Inferior parietal cortex (tissue), 1 donor: ENCODE data around the gene ATIC.
"Not testable (repeated sequence)": the region's sequence is repeated elsewhere in the genome, so short reads cannot be mapped to it uniquely, and the experiment has no call there.

Experiments
- DNase-seq: peaks from one replicate; pipeline ENCODE4 v3.0.0-alpha.2; 2016; ENCODE audit errors: extremely low spot score

ATIC gene

GRCh38 chr2:215315301-215315700 lies 3.4 kb downstream of the ATIC start:
- DNase-seq: no peak

GRCh38 chr2:215316336-215316735 lies 4.5 kb downstream of the ATIC start:
- no peak for DNase-seq

- no peak for DNase-seq
Measured at GRCh38 chr2:215319500-215319899, 7.6 kb downstream of the ATIC start.

- DNase-seq: no peak
Measured at GRCh38 chr2:215320102-215320501, 8.2 kb downstream of the ATIC start.

GRCh38 chr2:215320679-215321078 lies 8.8 kb downstream of the ATIC start:
- no peak for DNase-seq

- no peak for DNase-seq
Measured at GRCh38 chr2:215324811-215325210, 13.0 kb downstream of the ATIC start.

GRCh38 chr2:215328066-215328465 lies 16.2 kb downstream of the ATIC start:
- DNase-seq: no peak

- DNase-seq: no peak
Measured at GRCh38 chr2:215332872-215333595, 21.2 kb downstream of the ATIC start.

- DNase-seq: no peak
Measured at GRCh38 chr2:215338883-215339679, 27.2 kb downstream of the ATIC start.

- DNase-seq: no peak
Measured at GRCh38 chr2:215347878-215348277, 36.0 kb downstream of the ATIC start.

GRCh38 chr2:215352602-215353001 lies 40.7 kb downstream of the ATIC start:
- DNase-seq: no peak

- DNase-seq: no peak
Measured at GRCh38 chr2:215354771-215355695, 43.2 kb downstream of the ATIC start.

- no peak for DNase-seq
Measured at GRCh38 chr2:215355801-215356200, 43.9 kb downstream of the ATIC start.

- no peak for DNase-seq
Measured at GRCh38 chr2:215356334-215356947, 44.6 kb downstream of the ATIC start.

GRCh38 chr2:215356948-215357461 lies 45.1 kb downstream of the ATIC start:
- DNase-seq: peak; percentile 27

GRCh38 chr2:215357660-215358059 lies 45.8 kb downstream of the ATIC start:
- no peak for DNase-seq

GRCh38 chr2:215358312-215358845 lies 46.5 kb downstream of the ATIC start:
- DNase-seq: no peak

GRCh38 chr2:215358891-215359575 lies 47.2 kb downstream of the ATIC start:
- no peak for DNase-seq

- DNase-seq: no peak
Measured at GRCh38 chr2:215359576-215359922, 47.7 kb downstream of the ATIC start.

GRCh38 chr2:215360059-215360458 lies 48.2 kb downstream of the ATIC start:
- not testable (repeated sequence) for DNase-seq

GRCh38 chr2:215360596-215360995 lies 48.7 kb downstream of the ATIC start:
- DNase-seq: no peak
